ENCODE results near the gene LRRC1.

GRCh38 chr6:53828215-53828614, 33.4 kb downstream of the LRRC1 start:
- no peak for TF ChIP-seq POLR2AphosphoS5 (IDR thresholded peaks at IDR 0.05; ENCODE audit: low read depth, low read length)
- TF ChIP-seq CTCF (IDR thresholded peaks at IDR 0.05; ENCODE audit: control extremely low read depth in 1 of 3, insufficient read depth in 1 of 3, low read depth in 1 of 3, low read length in 3 of 3): no peak
- no peak for TF ChIP-seq SP2 (IDR thresholded peaks at IDR 0.05; ENCODE audit: low read length)
- no peak for TF ChIP-seq CEBPB (IDR thresholded peaks at IDR 0.05; ENCODE audit: low read depth, low read length)
